ENCODE results near the gene USP35.

The USP35 gene

GRCh38 chr11:78199653-78200015 lies 10.9 kb downstream of the USP35 start:
- no peak for DNase-seq

GRCh38 chr11:78200061-78200460 lies 11.3 kb downstream of the USP35 start:
- DNase-seq, result no peak

GRCh38 chr11:78200553-78200952 lies 11.8 kb downstream of the USP35 start:
- DNase-seq, result no peak

GRCh38 chr11:78201096-78201818 lies 12.5 kb downstream of the USP35 start:
- DNase-seq, result no peak

- no peak for DNase-seq
Measured at GRCh38 chr11:78202733-78203167, 14.0 kb downstream of the USP35 start.

- no peak for DNase-seq
Measured at GRCh38 chr11:78203184-78203583, 14.5 kb downstream of the USP35 start.

GRCh38 chr11:78205256-78205655 lies 16.5 kb downstream of the USP35 start:
- no peak for DNase-seq

GRCh38 chr11:78205691-78206090 lies 17.0 kb downstream of the USP35 start:
- DNase-seq, result no peak

GRCh38 chr11:78207532-78208256 lies 19.0 kb downstream of the USP35 start:
- no peak for DNase-seq

GRCh38 chr11:78208257-78209165 lies 19.8 kb downstream of the USP35 start:
- no peak for DNase-seq

GRCh38 chr11:78209478-78209877 lies 20.8 kb downstream of the USP35 start:
- no peak for DNase-seq

- DNase-seq, result no peak
Measured at GRCh38 chr11:78210000-78210608, 21.4 kb downstream of the USP35 start.

GRCh38 chr11:78211565-78211964 lies 22.8 kb downstream of the USP35 start:
- no peak for DNase-seq

GRCh38 chr11:78212586-78213371 lies 24.1 kb downstream of the USP35 start:
- DNase-seq, result no peak

- no peak for DNase-seq
Measured at GRCh38 chr11:78213526-78214330, 25.0 kb downstream of the USP35 start.

- no peak for DNase-seq
Measured at GRCh38 chr11:78214331-78215194, 25.8 kb downstream of the USP35 start.

GRCh38 chr11:78216021-78216420 lies 27.3 kb downstream of the USP35 start:
- DNase-seq, result no peak

GRCh38 chr11:78216571-78217287 lies 28.0 kb downstream of the USP35 start:
- DNase-seq, result no peak
